Upper lobe of left lung (tissue), 4 donors: ENCODE results near the gene C18orf54.

Source experiments
- POLR2AphosphoS5 ChIP-seq, 2 donors: sonication (generic); formaldehyde crosslinking; IDR thresholded peaks; one replicate each; pipeline ENCODE4 v1.5.1; 2017; ENCODE audit warnings: antibody characterized with exemption in 2 of 2
- TF ChIP-seq, protein P1 (sequence below), 6 experiments: fragments of 450-650 bp in 4 of 6; fragments of 200-600 bp in 2 of 6; sonication (generic) in 2 of 6; IDR thresholded peaks; one replicate each; pipeline ENCODE4 v1.5.1; 2016 to 2019; ENCODE audit warnings: antibody characterized with exemption in 6 of 6

DNA sequence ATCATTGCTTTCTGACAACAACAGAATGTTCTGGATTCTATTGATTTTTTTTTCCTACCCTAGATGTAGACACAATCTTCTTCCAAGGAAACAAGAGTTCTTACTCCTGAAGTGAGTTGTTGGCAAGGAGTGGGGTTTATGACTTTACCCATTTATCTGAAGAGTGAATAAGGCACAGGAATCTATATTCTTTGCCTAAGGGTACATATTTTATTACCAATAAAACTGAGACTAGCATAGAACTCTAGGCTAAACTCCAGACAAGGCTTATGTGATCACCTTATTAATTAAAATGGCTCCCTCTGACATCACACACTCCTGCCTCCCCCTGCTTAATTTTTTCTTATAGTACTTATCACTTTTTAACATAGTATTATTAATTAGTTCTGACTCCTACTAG lies 47.6 kb downstream of the C18orf54 start:
- TF ChIP-seq, protein P1, sequence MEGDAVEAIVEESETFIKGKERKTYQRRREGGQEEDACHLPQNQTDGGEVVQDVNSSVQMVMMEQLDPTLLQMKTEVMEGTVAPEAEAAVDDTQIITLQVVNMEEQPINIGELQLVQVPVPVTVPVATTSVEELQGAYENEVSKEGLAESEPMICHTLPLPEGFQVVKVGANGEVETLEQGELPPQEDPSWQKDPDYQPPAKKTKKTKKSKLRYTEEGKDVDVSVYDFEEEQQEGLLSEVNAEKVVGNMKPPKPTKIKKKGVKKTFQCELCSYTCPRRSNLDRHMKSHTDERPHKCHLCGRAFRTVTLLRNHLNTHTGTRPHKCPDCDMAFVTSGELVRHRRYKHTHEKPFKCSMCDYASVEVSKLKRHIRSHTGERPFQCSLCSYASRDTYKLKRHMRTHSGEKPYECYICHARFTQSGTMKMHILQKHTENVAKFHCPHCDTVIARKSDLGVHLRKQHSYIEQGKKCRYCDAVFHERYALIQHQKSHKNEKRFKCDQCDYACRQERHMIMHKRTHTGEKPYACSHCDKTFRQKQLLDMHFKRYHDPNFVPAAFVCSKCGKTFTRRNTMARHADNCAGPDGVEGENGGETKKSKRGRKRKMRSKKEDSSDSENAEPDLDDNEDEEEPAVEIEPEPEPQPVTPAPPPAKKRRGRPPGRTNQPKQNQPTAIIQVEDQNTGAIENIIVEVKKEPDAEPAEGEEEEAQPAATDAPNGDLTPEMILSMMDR (IDR thresholded peaks at IDR 0.05), result no peak
- no peak for TF ChIP-seq POLR2AphosphoS5 (IDR thresholded peaks at IDR 0.05)
